K562 (cell line): ENCODE results near the gene TXNRD3. TPM values are rescaled to one million over a fixed set of nuclear protein-coding genes. Genes with fewer than 3 reads are reported as not detected.
"Not testable (repeated sequence)": the region's sequence is repeated elsewhere in the genome, so short reads cannot be mapped to it uniquely, and the experiment has no call there.

Experiments used
- ATAC-seq: fragments of 200-7000 bp; cut with Tn5 transposase; 3 replicates; pipeline ENCODE4 v1.9.1; 2020; ENCODE audit warnings: moderate library complexity
- BruUV-seq: library from RNA; stranded (reverse); fragments of 400-500 nt; replicated peaks from 2 replicates; lab custom pipeline; 2021; lab: Mats Ljungman, UMichigan
- CTCF ChIA-PET: fragments of 300-600 bp; formaldehyde crosslinking; extraction: SDS; loops from one replicate; lab custom pipeline; 2021; ENCODE audit warnings: low intra/inter-chr PET ratio; lab: Yijun Ruan, JAX
- POLR2A ChIA-PET: fragments of 300-600, 350-650 bp; sonication (Branson Sonifier 250); formaldehyde crosslinking; extraction: SDS; loops from one replicate; lab custom pipeline; 2021; ENCODE audit warnings: antibody characterized with exemption, inconsistent platforms; lab: Yijun Ruan, JAX
- DNase-seq, 4 experiments: peaks; one replicate each; pipeline versions ENCODE4 v3.0.0 to v3.0.0-alpha.2; 2011 to 2018; ENCODE audit warnings: low spot score in 3 of 4, mixed read lengths in 3 of 4; ENCODE audit errors: extremely low read depth in 1 of 4
- FAIRE-seq: peaks from 2 replicates; lab custom pipeline; 2011; peaks lifted over from hg19 to GRCh38; lab: Jason Lieb, UNC
- H2AFZ ChIP-seq: 2 replicates; pipeline ENCODE4 v1.6.0; 2011; ENCODE audit warnings: low read depth, low read length, control low read depth, inconsistent platforms
- H3K27ac ChIP-seq: fragments of 200-600 bp; 3 replicates; pipeline ENCODE4 v1.8.0; 2011; ENCODE audit warnings: low read depth, mild to moderate bottlenecking, control low read depth, inconsistent platforms, low read length, moderate library complexity, mixed read lengths; ENCODE audit errors: extremely low read depth
- H3K27me3 ChIP-seq, 2 experiments: fragments of 300-600 bp in 1 of 2; 2 replicates in 1 of 2; 3 replicates in 1 of 2; pipeline versions ENCODE4 v1.6.0 to v1.8.0; 2011; ENCODE audit warnings: inconsistent platforms in 2 of 2, low read length in 2 of 2, mild to moderate bottlenecking in 1 of 2, mixed read lengths in 1 of 2, moderate library complexity in 1 of 2; ENCODE audit not compliant: control insufficient read depth in 2 of 2, insufficient read depth in 2 of 2
- H3K36me3 ChIP-seq: fragments of 300-600 bp; 3 replicates; pipeline ENCODE4 v1.8.0; 2011; ENCODE audit warnings: mild to moderate bottlenecking, low read length, inconsistent platforms; ENCODE audit not compliant: control insufficient read depth, insufficient read depth
- H3K4me1 ChIP-seq, 2 experiments: fragments of 200-600 bp in 1 of 2; replicated peaks in 1 of 2; 2 replicates in 1 of 2; 3 replicates in 1 of 2; pipeline versions ENCODE4 v1.5.1 to v1.8.0; 2011; ENCODE audit warnings: inconsistent platforms in 2 of 2, low read length in 2 of 2, mild to moderate bottlenecking in 1 of 2, mixed read lengths in 1 of 2, moderate library complexity in 1 of 2; ENCODE audit not compliant: control insufficient read depth in 2 of 2, insufficient read depth in 2 of 2
- H3K4me2 ChIP-seq: 2 replicates; pipeline ENCODE4 v1.6.1; 2011; ENCODE audit warnings: low read length, control low read depth, inconsistent platforms, mixed read lengths; ENCODE audit not compliant: insufficient read depth
- H3K4me3 ChIP-seq: fragments of 200-600 bp; sonication (generic), shearing (Covaris generic); 2 replicates; pipeline ENCODE4 v1.5.1; 2016; ENCODE audit warnings: control low read depth, inconsistent platforms
- H3K79me2 ChIP-seq: fragments of 200-600 bp; 3 replicates; pipeline ENCODE4 v1.8.0; 2011; ENCODE audit warnings: low read length, inconsistent platforms; ENCODE audit not compliant: control insufficient read depth, insufficient read depth
- H3K9ac ChIP-seq, 2 experiments: 2 replicates each; pipeline versions ENCODE4 v1.6.0 to v1.6.1; 2011; ENCODE audit warnings: low read depth in 2 of 2, low read length in 2 of 2, control low read depth in 1 of 2, inconsistent platforms in 1 of 2, mild to moderate bottlenecking in 1 of 2, mixed read lengths in 1 of 2; ENCODE audit not compliant: insufficient read depth in 1 of 2
- H3K9me1 ChIP-seq: one replicate; pipeline ENCODE4 v1.6.0; 2011; ENCODE audit warnings: inconsistent platforms, mild to moderate bottlenecking, low read length, moderate library complexity; ENCODE audit not compliant: control insufficient read depth, insufficient read depth
- H3K9me3 ChIP-seq: replicated peaks from 2 replicates; pipeline ENCODE4 v1.5.1; 2011; ENCODE audit warnings: low read depth, low read length, inconsistent platforms; ENCODE audit not compliant: control insufficient read depth, insufficient read depth
- H4K20me1 ChIP-seq: replicated peaks from 2 replicates; pipeline ENCODE4 v1.6.1; 2011; ENCODE audit warnings: low read length, inconsistent platforms, mixed read lengths; ENCODE audit not compliant: control insufficient read depth, insufficient read depth
- BRD4 ChIP-seq: fragments of 200-600 bp; sonication (generic); IDR thresholded peaks from 2 replicates; pipeline ENCODE4 v1.6.1; 2017; ENCODE audit warnings: inconsistent platforms
- FOXA3 ChIP-seq, 2 experiments: fragments of 450-650 bp in 1 of 2; sonication (generic) in 1 of 2; formaldehyde crosslinking; IDR thresholded peaks in 1 of 2; conservative IDR thresholded peaks in 1 of 2; 2 replicates each; pipeline versions ENCODE4 v1.4.0 to v1.8.0; 2020 to 2022; ENCODE audit warnings: mild to moderate bottlenecking in 2 of 2, missing genetic modification reagents in 1 of 2
- FOXK2 ChIP-seq, 2 experiments: fragments of 450-650 bp; IDR thresholded peaks in 1 of 2; conservative IDR thresholded peaks in 1 of 2; 2 replicates each; pipeline ENCODE4 v1.6.1; 2016; ENCODE audit warnings: low read depth in 2 of 2, mild to moderate bottlenecking in 1 of 2
- HDAC2 ChIP-seq: fragments of 450-650 bp; IDR thresholded peaks from 2 replicates; pipeline ENCODE4 v1.6.1; 2016; ENCODE audit warnings: mild to moderate bottlenecking
- KLF16 ChIP-seq: IDR thresholded peaks from 2 replicates; pipeline ENCODE4 v1.6.1; 2016; ENCODE audit warnings: antibody characterized with exemption
- NCOA2 ChIP-seq, 2 experiments: fragments of 450-650 bp; IDR thresholded peaks; 2 replicates each; pipeline ENCODE4 v1.6.1; 2018; ENCODE audit warnings: mild to moderate bottlenecking in 2 of 2, moderate library complexity in 1 of 2; ENCODE audit not compliant: partially characterized antibody in 2 of 2
- NR4A1 ChIP-seq, 2 experiments: fragments of 250-450 bp in 1 of 2; fragments of 450-650 bp in 1 of 2; sonication (Bioruptor Pico) in 1 of 2; IDR thresholded peaks; 2 replicates each; pipeline versions ENCODE4 v1.4.0 to v1.6.1; 2016 to 2020; ENCODE audit warnings: mild to moderate bottlenecking in 2 of 2, missing compliant biosample characterization in 1 of 2, missing genetic modification characterization in 1 of 2, moderate library complexity in 1 of 2
- ZNF197 ChIP-seq: fragments of 200-800 bp; sonication (Bioruptor generic); IDR thresholded peaks from 2 replicates; pipeline ENCODE4 v1.6.1; 2016; ENCODE audit warnings: low read depth, missing genetic modification characterization, missing compliant biosample characterization
- WGBS: fragments of 100-300 bp; shearing (Covaris generic); methylation state at CpG from one replicate; pipeline ENCODE4 v1.1.6; 2016; ENCODE audit warnings: low coverage, mixed read lengths; ENCODE audit not compliant: insufficient coverage; ENCODE audit errors: missing lambda C conversion rate; 5-methylcytosine and 5-hydroxymethylcytosine counted together
- in situ Hi-C: fragments of 300-500 bp; cut with MboI; formaldehyde crosslinking; loops from 4 replicates; pipeline ENCODE4 v1.15.0; 2018; ENCODE audit warnings: inconsistent platforms, mixed read lengths
- intact Hi-C: fragments of 100-400 bp; cut with micrococcal nuclease; formaldehyde crosslinking; loops from 2 replicates; pipeline ENCODE4 v1.14.2; 2022
- polyA plus RNA-seq, 8 experiments: library from polyadenylated mRNA; depleted of rRNA in 4 of 8; stranded (reverse) in 5 of 8; unstranded in 3 of 8; fragments of >200 nt; fragmentation: Nextera tagmentation in 2 of 8; fragmentation: Illumina TruSeq in 1 of 8; extraction: Ambion mirVana in 2 of 8; extraction: Trizol in 1 of 8; gene quantifications; 2 replicates each; pipeline versions ENCODE4 v1.2.1 to v1.2.3, GENCODE V29; 2011 to 2014; ENCODE audit warnings: inconsistent platforms in 1 of 8, missing spikeins in 1 of 8
- total RNA-seq, 7 experiments: library from RNA; depleted of rRNA in 6 of 7; stranded (reverse); fragments of >200 nt in 6 of 7; fragmentation: Illumina TruSeq in 2 of 7; extraction: Trizol in 2 of 7; gene quantifications; 2 replicates each; pipeline versions ENCODE4 v1.2.1 to v1.2.3, GENCODE V29; 2011 to 2021; ENCODE audit warnings: low replicate concordance in 1 of 7
- TF ChIP-seq, protein P1 (sequence below): fragments of 450-650 bp; IDR thresholded peaks from 2 replicates; pipeline ENCODE4 v1.6.1; 2017; ENCODE audit warnings: antibody characterized with exemption, mild to moderate bottlenecking

The TXNRD3 gene
- total and polyA plus RNA-seq, 9 of the 15 experiments (the other 6 are each of a cell fraction or from before 2014, with no cell fraction given) = 0.96 to 2.3 (median 1.7) TPM

DNA sequence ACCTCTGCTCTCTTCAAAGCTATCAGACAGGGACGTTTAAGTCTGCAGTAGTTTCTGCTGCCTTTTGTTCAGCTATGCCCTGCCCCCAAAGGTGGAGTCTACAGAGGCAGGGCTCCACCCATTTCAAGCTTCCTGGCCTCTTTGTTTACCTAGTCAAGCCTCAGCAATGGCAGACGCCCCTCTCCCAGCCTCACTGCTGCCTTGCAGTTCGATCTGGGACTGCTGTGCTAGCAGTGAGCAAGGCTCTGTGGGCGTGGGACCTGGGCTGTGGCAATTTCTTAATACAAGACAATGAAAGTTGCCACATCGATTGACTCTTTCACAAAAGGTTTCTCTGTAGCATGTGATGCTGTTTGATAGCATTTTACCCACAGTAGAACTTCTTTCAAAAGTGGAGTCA lies 63.4 kb downstream of the TXNRD3 start:
- H3K4me3 ChIP-seq, H3K9me3 ChIP-seq, intact Hi-C loops, in situ Hi-C loops, BruUV-seq, H3K9me1 ChIP-seq, H3K4me2 ChIP-seq, H3K27me3 ChIP-seq, H3K9ac ChIP-seq, H3K4me1 ChIP-seq, H3K27ac ChIP-seq, FAIRE-seq, H3K36me3 ChIP-seq, H4K20me1 ChIP-seq, H3K79me2 ChIP-seq, CTCF ChIA-PET: not testable (repeated sequence)
- DNase-seq (peak in 1 of 4 experiments; percentile 7), ATAC-seq (peak; percentile 56; the same call in 1 of the 3 replicates)
- 0% methylated on average over 4 of the region's 5 CpGs for WGBS
- peak overlapping the region; percentile 59; the same call in 1 of the 2 replicates for H2AFZ ChIP-seq
- TF ChIP-seq FOXK2 (conservative IDR thresholded peaks at IDR 0.05 in 1 of 2, IDR thresholded peaks at IDR 0.05 in 1 of 2; ENCODE audit: low read depth in 2 of 2) (0 out of 4 replicates have a peak, but pooled peaks of 1 of the 2 experiments have one; percentile 29), FOXA3 (CRISPR knock-in tag; conservative IDR thresholded peaks at IDR 0.05 in 1 of 2, IDR thresholded peaks at IDR 0.05 in 1 of 2) (0 out of 4 replicates have a peak, but pooled peaks of 1 of the 2 experiments have one; percentile 30)
- POLR2A ChIA-PET = interaction anchor here (1.1 kb wide), 1 partner anchor 268 kb away, joined by 3 read pairs; no protein-coding TSS in a partner anchor

DNA sequence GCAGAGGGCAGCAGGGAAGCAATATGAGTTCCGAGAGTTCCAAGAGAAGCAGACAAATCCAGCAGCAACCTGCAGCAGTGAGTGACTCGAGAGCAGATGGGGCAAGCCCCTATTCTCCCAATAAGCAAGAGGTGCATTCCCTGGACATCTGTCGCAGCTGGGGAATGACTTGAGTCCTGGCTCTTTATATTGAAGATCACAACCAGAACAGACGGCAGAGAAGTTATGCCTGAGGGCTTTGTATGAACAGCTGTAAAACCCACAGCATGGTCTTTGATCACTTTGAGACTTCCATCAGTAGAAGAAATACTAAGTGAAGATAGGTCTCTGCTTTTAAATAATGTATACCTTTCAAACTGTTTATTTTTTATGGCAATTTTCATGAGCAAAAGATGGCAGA lies 72.6 kb downstream of the TXNRD3 start:
- no peaks in the 10 kb centered on the region for H3K9me1 ChIP-seq
- WGBS = 0% methylated on average over 3 of the region's 4 CpGs
- H3K36me3 ChIP-seq = no peaks in the 10 kb centered on the region
- H2AFZ ChIP-seq = no peak overlapping the region
- in situ Hi-C loops = no loop called here
- H3K9ac ChIP-seq = no peak overlapping the region
- no peak for ATAC-seq
- CTCF ChIA-PET = no interaction called here
- BruUV-seq = no TSS peak
- no peak overlapping the region for H3K4me2 ChIP-seq
- intact Hi-C loops = no loop called here
- no peak for FAIRE-seq
- peaks cover 0 to 8% of the 10 kb centered on the region in 2 experiments; a peak in 1 of 5 replicates for H3K27me3 ChIP-seq
- POLR2A ChIA-PET = interaction anchor here (0.6 to 1.0 kb wide), 4 partner anchors 22 to 485 kb away, joined by 3 to 4 read pairs (median 3); partner anchors contain the start of gene CHST13
- no peaks in the 10 kb centered on the region for H4K20me1 ChIP-seq
- no peaks in the 10 kb centered on the region for H3K9me3 ChIP-seq
- no peak overlapping the region for H3K27ac ChIP-seq
- H3K4me3 ChIP-seq = no peak overlapping the region
- no peaks in the 10 kb centered on the region for H3K79me2 ChIP-seq
- H3K4me1 ChIP-seq = no peaks in the 10 kb centered on the region
- no peak for DNase-seq
- TF ChIP-seq, protein P1, sequence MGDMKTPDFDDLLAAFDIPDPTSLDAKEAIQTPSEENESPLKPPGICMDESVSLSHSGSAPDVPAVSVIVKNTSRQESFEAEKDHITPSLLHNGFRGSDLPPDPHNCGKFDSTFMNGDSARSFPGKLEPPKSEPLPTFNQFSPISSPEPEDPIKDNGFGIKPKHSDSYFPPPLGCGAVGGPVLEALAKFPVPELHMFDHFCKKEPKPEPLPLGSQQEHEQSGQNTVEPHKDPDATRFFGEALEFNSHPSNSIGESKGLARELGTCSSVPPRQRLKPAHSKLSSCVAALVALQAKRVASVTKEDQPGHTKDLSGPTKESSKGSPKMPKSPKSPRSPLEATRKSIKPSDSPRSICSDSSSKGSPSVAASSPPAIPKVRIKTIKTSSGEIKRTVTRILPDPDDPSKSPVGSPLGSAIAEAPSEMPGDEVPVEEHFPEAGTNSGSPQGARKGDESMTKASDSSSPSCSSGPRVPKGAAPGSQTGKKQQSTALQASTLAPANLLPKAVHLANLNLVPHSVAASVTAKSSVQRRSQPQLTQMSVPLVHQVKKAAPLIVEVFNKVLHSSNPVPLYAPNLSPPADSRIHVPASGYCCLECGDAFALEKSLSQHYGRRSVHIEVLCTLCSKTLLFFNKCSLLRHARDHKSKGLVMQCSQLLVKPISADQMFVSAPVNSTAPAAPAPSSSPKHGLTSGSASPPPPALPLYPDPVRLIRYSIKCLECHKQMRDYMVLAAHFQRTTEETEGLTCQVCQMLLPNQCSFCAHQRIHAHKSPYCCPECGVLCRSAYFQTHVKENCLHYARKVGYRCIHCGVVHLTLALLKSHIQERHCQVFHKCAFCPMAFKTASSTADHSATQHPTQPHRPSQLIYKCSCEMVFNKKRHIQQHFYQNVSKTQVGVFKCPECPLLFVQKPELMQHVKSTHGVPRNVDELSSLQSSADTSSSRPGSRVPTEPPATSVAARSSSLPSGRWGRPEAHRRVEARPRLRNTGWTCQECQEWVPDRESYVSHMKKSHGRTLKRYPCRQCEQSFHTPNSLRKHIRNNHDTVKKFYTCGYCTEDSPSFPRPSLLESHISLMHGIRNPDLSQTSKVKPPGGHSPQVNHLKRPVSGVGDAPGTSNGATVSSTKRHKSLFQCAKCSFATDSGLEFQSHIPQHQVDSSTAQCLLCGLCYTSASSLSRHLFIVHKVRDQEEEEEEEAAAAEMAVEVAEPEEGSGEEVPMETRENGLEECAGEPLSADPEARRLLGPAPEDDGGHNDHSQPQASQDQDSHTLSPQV = no peak
- TF ChIP-seq KLF16 = no peak
- no peak for TF ChIP-seq NCOA2 (IDR thresholded peaks at IDR 0.05; ENCODE audit: partially characterized antibody in 2 of 2)
- no peak for TF ChIP-seq HDAC2
- no peak for TF ChIP-seq BRD4
- TF ChIP-seq NR4A1 (CRISPR knock-in tag; IDR thresholded peaks at IDR 0.05) = no peak
- no peak for TF ChIP-seq NR4A1 (tag; IDR thresholded peaks at IDR 0.05)
- TF ChIP-seq ZNF197 (CRISPR knock-in tag) = no peak
